Spinal cord (tissue), 10 donors: ENCODE results near the gene PDE4D. TPM values are rescaled to one million over a fixed set of nuclear protein-coding genes. Genes with fewer than 3 reads are reported as not detected.

Source experiments
- DNase-seq, 6 donors: peaks; one replicate each; pipeline versions ENCODE4 v3.0.0 to v3.0.0-alpha.2; 2013 to 2015; ENCODE audit warnings: low spot score in 6 of 6, low read depth in 4 of 6
- H3K27ac ChIP-seq: one replicate; pipeline ENCODE4 v1.5.1; 2013; ENCODE audit warnings: low read depth, low read length, control low read depth
- H3K27me3 ChIP-seq: one replicate; pipeline ENCODE4 v1.6.1; 2013; ENCODE audit warnings: low read length; ENCODE audit not compliant: control insufficient read depth, insufficient read depth
- H3K36me3 ChIP-seq: one replicate; pipeline ENCODE4 v1.6.1; 2013; ENCODE audit warnings: low read length; ENCODE audit not compliant: control insufficient read depth, insufficient read depth
- H3K4me1 ChIP-seq: one replicate; pipeline ENCODE4 v1.6.1; 2013; ENCODE audit warnings: low read length; ENCODE audit not compliant: control insufficient read depth, insufficient read depth
- H3K4me3 ChIP-seq: one replicate; pipeline ENCODE4 v1.5.1; 2013; ENCODE audit warnings: low read depth, low read length, control low read depth
- H3K9me3 ChIP-seq: one replicate; pipeline ENCODE4 v1.6.1; 2013; ENCODE audit warnings: low read length; ENCODE audit not compliant: control insufficient read depth, insufficient read depth
- WGBS: methylation state at CpG from one replicate; pipeline ENCODE4 v1.1.5; 2013; ENCODE audit warnings: missing lambda C conversion rate; ENCODE audit not compliant: insufficient coverage; 5-methylcytosine and 5-hydroxymethylcytosine counted together
- polyA plus RNA-seq, 2 donors: library from polyadenylated mRNA; unstranded; fragments of 120-200 nt; gene quantifications; one replicate each; pipeline ENCODE4 v1.2.1, GENCODE V29; 2013; ENCODE audit not compliant: insufficient read length in 2 of 2
- total RNA-seq, 2 donors: library from RNA; depleted of rRNA in 1 of 2; stranded (reverse); fragments of 120-200 nt in 1 of 2; fragments of >200 nt in 1 of 2; gene quantifications; one replicate each; pipeline versions ENCODE4 v1.2.3 to v1.2.4, GENCODE V29; 2013 to 2014
- donor health status: healthy.

PDE4D gene
- total and polyA plus RNA-seq, 4 donors: 16.1 to 84.0 (median 37.0) TPM

DNA sequence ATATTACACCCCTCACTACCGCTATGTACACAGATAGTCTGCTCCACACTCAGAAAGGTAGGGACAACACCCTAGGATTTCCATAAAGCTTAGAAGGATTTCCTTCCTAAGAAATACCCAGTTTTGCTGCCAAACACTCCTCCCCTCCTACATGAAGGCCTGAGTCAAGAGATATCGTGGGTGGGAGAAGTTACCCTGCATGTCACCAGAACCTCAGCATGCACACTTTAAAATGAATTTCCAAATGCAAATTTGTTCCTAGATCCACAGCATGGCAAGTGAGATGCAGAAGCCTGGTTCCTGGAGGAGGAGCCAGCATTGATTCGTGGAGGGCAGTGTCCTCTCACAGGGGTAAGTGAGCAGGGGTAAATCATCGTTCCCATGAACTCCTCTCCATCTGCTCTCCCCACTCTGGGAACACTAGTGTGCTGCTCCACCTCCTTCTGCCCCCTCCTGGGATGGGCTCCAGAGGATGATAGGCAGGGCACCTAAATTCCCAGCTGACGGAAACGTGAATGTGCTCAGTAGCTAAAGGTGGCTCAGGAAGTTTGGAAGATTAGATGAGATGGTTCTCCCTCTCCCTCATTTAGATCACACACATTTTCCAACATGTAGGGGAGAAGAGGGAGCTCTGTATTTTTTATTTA, 76.7 kb downstream of the PDE4D start:
- Histone ChIP-seq H3K9me3 (no peaks in the 10 kb centered on the region), H3K4me1 (no peaks in the 10 kb centered on the region), H3K27ac (no peak overlapping the region), H3K4me3 (no peak overlapping the region), H3K27me3 (no peaks in the 10 kb centered on the region), H3K36me3 (no peaks in the 10 kb centered on the region)
- DNase-seq: no peak
- no CpG with 5 or more reads among the region's 6 CpGs for WGBS

DNA sequence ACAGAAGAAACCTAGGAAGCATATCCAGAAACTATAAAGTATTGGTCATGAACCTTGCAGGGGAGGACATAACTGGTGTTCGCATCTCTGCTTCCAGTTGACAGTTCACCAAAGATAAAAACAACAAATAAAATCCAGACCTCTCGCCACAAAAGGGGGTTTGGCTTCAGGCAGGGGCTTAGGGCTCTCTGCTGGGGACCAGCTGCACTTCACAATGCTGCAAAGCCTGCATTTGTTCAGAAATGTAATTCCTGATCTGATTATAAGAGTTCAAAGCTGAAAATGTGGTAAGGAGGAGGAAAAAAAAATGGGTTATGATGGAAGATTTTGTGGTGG, 79.0 kb downstream of the PDE4D start:
- 83% methylated on average over 2 of the region's 2 CpGs for WGBS
- H3K27ac ChIP-seq: no peak overlapping the region
- no peak for DNase-seq
- H3K36me3 ChIP-seq: no peaks in the 10 kb centered on the region
- H3K9me3 ChIP-seq: no peaks in the 10 kb centered on the region
- H3K4me1 ChIP-seq: no peaks in the 10 kb centered on the region
- no peak overlapping the region for H3K4me3 ChIP-seq
- no peaks in the 10 kb centered on the region for H3K27me3 ChIP-seq

DNA sequence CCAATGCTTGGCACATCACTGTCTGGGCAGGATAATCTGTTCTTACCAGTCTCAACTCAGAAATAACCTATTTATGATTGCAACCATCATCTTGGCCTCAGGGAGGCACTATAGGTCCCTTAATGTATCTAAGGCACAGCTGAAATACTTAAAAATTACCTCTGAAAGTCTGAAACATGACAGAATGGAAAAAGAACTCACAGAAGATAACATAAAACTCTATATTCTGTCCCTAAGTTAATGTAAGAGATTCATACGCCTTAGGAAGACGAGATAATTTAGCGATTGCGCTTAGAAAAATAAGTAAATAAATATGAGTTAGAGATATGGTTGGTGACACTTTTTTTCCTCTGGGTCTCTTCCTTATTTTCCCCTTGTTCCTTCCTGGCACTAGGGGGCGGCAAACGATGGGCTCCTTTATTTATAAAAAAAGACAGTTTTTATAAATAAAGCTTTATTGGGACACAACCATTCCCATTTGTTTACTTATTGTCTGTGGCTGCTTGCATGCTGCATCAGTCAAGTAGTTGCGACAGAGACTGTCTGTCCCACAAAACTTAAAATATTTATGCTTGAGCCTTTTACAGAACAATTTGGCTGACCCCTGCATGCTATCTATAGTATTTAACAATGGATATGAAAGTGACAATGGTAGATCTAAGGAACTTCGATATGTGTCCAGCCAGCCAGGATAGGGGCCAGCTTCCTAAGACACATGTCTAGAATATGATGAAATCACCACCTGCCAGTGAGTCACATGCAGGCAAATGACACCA, 79.6 kb downstream of the PDE4D start:
- no peaks in the 10 kb centered on the region for H3K4me1 ChIP-seq
- H3K27me3 ChIP-seq: no peaks in the 10 kb centered on the region
- no peaks in the 10 kb centered on the region for H3K9me3 ChIP-seq
- H3K36me3 ChIP-seq: no peaks in the 10 kb centered on the region
- DNase-seq: peak; percentile 35 to 92 (median 50)
- WGBS: no CpG with 5 or more reads among the region's 8 CpGs
- H3K4me3 ChIP-seq: no peak overlapping the region
- no peak overlapping the region for H3K27ac ChIP-seq

DNA sequence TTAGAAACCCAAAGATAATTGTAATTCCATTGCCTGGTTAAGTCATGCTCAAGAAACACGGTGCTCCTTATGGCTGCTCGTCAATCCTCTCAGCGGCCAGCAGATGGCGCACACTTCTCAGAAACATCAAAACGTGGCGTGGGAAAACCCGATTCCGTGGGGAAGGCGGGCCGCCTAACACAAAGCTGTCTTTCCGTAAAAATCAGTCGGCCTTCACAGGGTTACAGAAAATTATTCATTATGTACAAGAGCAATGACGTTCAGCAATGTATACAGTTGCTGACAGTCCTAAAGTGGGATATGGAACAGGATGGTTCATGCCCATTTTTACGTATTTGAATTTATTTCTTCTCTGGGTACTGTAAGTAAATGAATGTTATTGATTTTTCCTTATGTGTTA, 83.5 kb downstream of the PDE4D start:
- H3K4me1 ChIP-seq: no peaks in the 10 kb centered on the region
- no peaks in the 10 kb centered on the region for H3K9me3 ChIP-seq
- DNase-seq: peak; percentile 53 to 97 (median 76)
- H3K4me3 ChIP-seq: no peak overlapping the region
- H3K27ac ChIP-seq: no peak overlapping the region
- no peaks in the 10 kb centered on the region for H3K36me3 ChIP-seq
- H3K27me3 ChIP-seq: no peaks in the 10 kb centered on the region
- WGBS: 4% methylated on average over 10 of the region's 14 CpGs

DNA sequence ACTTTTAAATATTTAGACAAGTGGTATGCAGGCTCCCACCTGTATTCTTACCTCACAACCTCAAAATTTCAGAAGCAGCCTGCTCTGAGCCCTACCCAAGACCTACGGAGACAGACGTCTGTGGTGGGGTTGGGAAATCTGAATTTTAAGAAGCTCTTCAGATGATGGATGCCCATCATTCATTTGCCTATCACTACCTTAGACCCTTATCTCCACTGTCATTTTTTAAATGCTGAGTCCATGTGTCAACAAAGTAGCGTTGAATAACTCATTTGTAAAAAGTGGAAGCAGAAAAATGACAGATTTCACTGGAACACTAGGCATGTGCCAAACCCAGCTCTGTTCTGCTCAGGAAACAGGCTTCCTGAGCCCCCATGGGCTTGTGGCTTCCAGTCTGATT, 85.7 kb downstream of the PDE4D start:
- H3K9me3 ChIP-seq: no peaks in the 10 kb centered on the region
- H3K27me3 ChIP-seq: no peaks in the 10 kb centered on the region
- H3K4me3 ChIP-seq: no peak overlapping the region
- H3K36me3 ChIP-seq: no peaks in the 10 kb centered on the region
- DNase-seq: no peak
- WGBS: 80% methylated on average over 1 of the region's 3 CpGs
- no peak overlapping the region for H3K27ac ChIP-seq
- no peaks in the 10 kb centered on the region for H3K4me1 ChIP-seq

DNA sequence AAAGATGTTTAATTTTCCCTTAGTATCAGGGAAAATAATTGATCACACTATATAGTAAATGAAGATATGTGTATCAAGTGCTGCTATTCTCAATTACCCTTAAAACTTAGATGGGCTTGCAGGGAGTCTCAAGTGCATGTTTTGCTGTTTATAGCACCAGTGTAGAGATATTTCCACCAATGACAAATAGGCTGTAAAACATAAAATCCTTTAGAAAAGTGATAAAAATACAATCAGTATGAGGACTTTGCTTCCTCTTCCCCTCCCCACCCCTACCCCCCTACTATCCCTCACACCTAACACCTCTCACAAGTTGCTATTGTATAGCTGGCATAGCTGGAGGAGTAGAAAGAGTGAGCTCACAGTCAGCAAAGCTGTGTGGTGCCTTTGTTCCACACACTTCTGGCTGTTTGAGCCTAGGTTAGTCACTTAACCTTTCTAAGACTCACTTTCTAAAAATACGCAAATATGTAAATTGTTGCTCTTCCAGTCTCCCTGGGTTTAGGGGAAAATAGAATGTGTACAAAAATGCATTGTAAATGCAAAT, 93.1 kb downstream of the PDE4D start:
- DNase-seq: no peak

DNA sequence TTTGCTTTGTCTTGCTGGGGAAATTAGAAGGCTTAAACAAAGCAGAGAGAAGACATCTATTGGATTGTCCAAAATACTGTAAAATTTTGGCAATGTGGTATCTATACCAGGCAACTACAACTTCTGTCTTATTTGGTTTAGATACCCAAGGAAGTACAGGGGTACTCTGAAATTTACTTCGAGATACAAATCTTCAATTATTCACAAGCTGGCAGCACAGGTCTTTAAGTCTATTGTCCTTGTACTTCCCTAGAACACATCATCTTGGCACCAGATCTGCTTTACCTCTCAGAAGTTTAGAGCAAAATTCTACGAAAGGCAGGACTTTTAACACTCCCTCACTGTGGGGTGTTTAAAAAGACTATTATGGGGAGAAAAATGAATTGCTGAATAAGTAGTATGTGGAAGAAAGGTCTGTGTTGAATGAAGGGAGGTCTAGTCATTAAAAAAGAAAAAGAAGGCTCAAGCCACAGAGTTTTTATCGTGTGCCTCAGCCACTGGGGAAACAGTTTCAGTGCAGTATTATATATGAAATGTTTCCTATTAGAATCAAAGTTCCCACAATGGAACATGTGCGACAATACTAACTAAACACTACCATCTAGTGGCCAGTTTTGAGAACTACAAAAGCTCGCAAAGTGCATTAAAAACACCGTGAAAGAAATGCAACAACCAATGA, 93.7 kb downstream of the PDE4D start:
- no peaks in the 10 kb centered on the region for H3K36me3 ChIP-seq
- DNase-seq: peak; percentile 56 to 92 (median 60)
- H3K27ac ChIP-seq: no peak overlapping the region
- WGBS: 0% methylated on average over 1 of the region's 6 CpGs
- no peak overlapping the region for H3K4me3 ChIP-seq
- H3K27me3 ChIP-seq: no peaks in the 10 kb centered on the region
- H3K4me1 ChIP-seq: no peaks in the 10 kb centered on the region
- H3K9me3 ChIP-seq: no peaks in the 10 kb centered on the region

More for the DNA sequence above, 93.1 kb downstream of the PDE4D start:
- no peaks in the 10 kb centered on the region for H3K4me1 ChIP-seq
- H3K4me3 ChIP-seq: no peak overlapping the region
- H3K27me3 ChIP-seq: no peaks in the 10 kb centered on the region
- WGBS: no CpG with 5 or more reads among the region's 1 CpG
- no peaks in the 10 kb centered on the region for H3K9me3 ChIP-seq
- H3K36me3 ChIP-seq: no peaks in the 10 kb centered on the region
- H3K27ac ChIP-seq: no peak overlapping the region

DNA sequence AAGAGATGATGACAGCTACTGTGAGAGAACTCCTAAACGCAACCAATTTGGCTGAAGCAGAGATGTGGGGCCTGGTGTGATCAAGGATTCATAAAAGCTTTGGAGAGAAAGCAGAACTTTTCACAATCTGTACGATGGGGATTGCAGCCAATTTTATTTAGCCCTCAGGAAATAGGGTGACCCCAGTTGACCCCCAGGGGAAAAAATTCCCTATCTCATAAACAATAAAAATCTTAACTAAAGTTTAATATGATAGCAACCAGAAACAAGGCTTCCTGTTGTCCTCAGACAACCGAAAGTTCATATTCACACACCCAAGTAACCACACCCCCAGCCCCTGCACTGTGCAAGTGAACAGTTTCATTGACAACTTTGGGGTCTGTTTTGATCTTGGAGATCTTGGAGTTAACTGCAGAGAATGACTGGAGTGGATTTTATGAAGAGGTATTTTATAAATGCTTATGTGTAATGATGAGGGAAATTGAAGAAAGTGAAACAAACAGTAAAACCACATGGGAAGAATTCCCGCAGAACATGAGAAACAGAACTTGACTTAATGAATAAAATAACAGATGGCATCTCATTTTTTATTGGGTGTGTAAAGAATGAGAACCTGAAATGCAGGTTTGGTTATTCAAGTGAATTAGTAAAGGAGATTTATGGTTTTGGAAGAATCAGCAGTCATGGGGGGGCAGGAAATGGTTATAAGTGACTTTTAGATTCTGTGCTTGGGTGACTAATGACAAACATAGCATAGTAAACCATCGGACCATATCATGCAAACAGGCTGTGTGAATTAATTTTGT, 94.5 kb downstream of the PDE4D start:
- no peaks in the 10 kb centered on the region for H3K4me1 ChIP-seq
- 100% methylated on average over 1 of the region's 5 CpGs for WGBS
- peak in 2 of 6 donors; percentile 15 to 39 for DNase-seq
- no peaks in the 10 kb centered on the region for H3K36me3 ChIP-seq
- no peaks in the 10 kb centered on the region for H3K9me3 ChIP-seq
- H3K27me3 ChIP-seq: no peaks in the 10 kb centered on the region
- no peak overlapping the region for H3K4me3 ChIP-seq
- H3K27ac ChIP-seq: no peak overlapping the region

DNA sequence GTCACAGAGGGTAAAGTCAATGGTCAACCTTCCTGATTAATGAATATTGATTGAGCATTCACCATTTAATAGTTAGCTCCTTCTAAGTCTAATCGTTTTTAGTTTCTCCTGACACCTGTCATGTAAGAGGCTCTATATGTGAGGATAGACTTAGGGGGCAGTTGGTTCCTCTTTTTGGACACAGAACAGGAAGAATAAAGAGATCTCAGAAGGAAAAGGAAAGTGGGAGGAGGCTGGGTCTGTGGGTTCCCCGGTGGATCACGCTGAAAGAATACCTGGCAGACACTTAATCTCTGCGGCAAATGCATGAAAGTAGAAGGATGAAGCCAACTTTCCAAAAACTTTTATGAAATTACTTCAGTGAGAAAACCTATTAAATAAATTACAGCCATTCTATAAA, 98.4 kb downstream of the PDE4D start:
- WGBS: no CpG with 5 or more reads among the region's 4 CpGs
- Histone ChIP-seq H3K27me3 (no peaks in the 10 kb centered on the region), H3K9me3 (no peaks in the 10 kb centered on the region), H3K4me3 (no peak overlapping the region), H3K4me1 (no peaks in the 10 kb centered on the region), H3K36me3 (no peaks in the 10 kb centered on the region), H3K27ac (no peak overlapping the region)
- no peak for DNase-seq
